Stimulated activated CD4-positive, alpha-beta T cell treated with anti-CD3 and anti-CD28 coated beads, TNF-alpha, amount 100 ng/mL, for 48 hours (primary cell): Measurements from ENCODE around the gene SPATA6.
"Not testable (repeated sequence)": the region's sequence is repeated elsewhere in the genome, so short reads cannot be mapped to it uniquely, and the experiment has no call there.

Experiments
- DNase-seq, 3 donors: peaks; one replicate each; pipeline ENCODE4 v3.0.0-alpha.2; 2020; ENCODE audit warnings: low read depth in 3 of 3

SPATA6 gene

DNA sequence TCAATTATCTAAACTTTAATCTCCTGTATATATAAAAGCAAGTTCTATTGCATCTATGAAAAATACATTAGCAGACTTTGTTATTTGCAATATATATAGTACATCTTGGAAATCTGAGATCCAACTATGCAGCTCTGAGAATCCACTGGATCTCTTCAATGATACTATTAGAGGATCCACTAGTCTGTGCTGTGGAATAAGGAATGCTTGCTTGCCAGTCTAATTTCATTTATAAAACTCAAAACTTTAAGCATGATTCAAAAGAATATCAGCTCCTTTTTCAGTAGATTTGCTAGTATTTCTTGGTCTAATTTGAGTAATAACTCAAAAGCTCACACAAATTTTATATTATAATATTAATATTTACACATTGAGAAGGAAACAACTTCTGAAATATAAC is 115.1 kb downstream of the SPATA6 start:
- no peak for DNase-seq

DNA sequence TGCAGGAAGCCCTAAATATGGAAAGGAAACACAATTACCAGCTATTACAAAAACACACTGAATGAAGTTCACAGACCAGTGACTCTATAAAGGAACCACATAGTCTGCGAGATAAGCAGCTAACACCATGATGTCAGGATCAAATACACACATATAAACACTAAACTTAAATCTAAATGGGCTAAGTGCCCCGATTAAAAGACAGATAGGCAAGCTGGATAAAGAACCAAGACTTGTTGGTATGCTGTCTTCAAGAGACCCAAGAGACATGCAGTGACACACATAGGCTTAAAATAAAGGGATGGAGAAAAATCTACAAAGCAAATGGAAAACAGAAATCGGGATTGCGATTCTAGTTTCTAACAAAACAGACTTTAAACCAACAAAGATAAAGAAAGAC is 127.6 kb downstream of the SPATA6 start:
- DNase-seq: no peak

DNA sequence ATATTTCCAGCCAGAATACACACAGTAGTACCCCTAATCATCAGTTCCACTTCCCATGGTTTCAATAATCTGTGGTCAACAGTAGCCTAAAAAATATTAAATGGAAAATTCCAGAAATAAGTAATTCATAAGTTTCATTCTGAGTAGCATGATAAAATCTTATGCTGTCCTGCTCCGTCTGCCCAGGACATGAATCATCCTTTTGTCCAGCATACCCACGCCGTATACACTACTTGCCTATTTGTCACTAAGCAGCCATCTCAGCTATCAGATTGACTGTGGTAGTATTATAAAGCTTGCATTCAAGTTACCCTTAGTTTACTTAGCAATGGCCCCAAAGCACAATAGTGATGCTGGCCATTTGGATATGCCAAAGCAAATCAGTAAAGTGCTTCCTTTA is 130.8 kb downstream of the SPATA6 start:
- DNase-seq: no peak

DNA sequence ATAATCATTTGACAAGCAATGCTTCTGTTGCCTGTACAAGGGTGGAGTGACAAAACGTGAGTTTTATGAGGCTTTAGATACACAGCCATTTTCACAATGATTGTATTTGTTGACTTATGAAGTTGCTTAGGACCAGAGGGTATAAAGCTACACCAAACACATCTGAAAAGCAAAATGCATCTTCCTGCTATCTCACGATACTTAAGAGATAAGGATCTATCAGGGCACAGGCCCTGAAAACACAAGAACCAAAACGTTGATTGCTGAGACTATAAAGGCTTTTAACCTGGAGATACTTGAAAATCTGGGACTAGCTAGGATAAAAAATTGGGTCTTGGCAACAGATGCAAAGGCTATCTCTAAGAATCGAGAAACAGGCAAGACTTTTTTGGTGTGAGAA is 133.7 kb downstream of the SPATA6 start:
- no peak for DNase-seq

DNA sequence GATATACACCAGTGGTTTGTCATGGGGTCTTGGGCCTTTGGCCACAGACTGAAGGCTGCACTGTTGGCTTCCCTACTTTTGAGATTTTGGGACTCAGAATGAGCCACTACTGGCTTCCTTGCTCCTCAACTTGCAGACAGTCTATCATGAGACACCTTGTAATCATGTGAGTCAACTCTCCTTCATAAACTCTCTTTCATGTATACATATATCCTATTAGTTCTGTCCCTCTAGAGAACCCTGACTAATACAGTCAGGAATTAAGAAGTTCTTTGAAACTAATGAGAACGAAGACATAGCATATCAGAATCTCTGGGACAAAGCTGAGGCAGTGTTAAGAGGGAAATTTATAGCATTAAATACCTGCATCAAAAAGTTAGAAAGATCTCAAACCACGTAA is 138.7 kb downstream of the SPATA6 start:
- DNase-seq: no peak

DNA sequence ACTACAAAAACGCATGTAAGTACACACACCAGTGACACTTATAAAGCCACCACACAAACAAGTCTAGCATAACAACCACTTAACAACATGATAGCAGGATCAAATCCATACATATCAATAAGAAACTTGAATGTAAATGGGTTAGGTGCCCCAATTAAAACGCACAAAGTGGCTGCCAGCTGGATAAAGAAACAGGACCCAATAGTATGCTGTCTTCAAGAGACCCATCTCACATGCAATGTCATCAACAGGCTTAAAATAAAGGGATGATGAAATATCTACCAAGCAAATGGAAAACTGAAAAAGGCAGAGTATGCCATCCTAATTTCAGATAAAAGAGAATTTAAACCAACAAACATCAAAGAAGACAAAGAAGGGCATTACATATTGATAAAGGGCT is 139.9 kb downstream of the SPATA6 start:
- DNase-seq: no peak

DNA sequence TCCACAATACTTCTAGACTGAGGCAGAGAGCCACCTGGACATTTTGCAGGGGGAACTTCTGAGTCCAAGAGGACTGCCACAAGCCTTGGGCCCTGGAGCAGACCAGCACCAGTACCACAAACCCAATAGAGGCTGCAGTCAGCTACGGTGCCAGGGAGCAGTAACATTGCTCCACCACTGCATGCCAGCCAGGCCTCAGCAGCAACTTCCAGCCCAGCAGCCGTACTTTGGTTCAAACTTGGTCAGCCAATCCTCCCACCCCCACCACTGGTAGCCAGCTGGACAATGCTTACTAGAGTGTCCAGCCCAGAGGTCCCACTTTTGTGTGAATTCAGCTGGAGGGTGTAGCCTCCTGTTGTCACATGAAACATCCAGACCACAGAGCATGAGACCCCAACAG is 142.1 kb downstream of the SPATA6 start:
- DNase-seq: no peak

DNA sequence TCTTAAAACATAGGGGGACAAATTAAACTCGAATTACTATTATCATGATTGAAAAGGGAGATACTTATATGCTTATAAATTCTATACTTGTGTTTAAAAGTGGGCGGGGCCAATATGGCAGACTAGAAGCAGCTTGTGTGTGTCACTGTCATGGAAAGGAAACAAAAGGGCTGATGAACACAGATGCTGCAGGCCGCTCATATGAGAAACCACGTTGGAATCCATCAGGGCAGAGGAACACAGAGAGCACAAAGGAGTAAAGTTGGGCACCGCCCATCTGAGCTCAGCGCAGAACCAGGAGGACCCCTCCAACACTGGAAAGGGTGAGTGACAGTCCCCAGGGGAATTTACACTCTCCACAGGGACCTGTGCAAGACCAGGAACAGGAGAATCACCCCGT is 142.5 kb downstream of the SPATA6 start:
- no peak for DNase-seq

DNA sequence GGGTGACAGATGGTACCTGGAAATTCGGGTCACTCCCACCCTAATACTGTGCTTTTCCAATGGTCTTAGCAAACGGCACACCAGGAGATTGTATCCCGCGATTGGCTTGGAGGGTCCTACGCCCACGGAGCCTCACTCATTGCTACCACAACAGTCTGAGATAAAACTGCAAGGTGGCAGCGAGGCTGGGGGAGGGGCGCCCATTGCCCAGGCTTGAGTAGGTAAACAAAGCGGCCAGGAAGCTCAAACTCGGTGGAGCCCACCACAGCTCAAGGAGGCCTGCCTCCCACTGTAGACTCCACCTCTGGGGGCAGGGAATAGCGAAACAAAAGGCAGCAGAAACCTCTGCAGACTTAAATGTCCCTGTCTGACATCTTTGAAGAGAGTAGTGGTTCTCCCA is 160.2 kb downstream of the SPATA6 start:
- not testable (repeated sequence) for DNase-seq

DNA sequence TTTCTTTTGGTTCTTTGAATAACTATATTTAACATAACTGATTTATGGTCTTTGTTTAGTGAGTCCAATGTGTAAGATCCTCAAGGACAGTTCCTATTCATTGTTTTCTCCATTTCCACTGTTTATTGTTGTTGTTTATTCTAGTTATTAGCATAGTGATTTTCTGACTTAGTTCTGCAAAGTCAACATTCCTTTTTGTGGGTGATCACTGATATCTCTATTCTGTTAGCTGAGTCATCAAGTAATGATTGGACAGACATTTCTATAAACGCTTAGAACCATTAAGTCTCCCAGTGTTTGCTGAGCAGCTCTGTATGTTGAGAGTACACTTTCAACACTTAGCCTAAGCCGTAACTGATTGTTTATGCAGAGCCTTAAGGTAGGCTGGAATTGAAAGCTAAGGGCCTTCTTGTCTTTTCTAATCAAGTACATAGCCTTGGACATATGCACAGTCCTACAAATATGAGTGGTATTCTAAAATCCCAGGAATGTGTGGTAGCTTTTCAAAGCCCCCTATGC is 162.4 kb downstream of the SPATA6 start:
- DNase-seq: no peak

DNA sequence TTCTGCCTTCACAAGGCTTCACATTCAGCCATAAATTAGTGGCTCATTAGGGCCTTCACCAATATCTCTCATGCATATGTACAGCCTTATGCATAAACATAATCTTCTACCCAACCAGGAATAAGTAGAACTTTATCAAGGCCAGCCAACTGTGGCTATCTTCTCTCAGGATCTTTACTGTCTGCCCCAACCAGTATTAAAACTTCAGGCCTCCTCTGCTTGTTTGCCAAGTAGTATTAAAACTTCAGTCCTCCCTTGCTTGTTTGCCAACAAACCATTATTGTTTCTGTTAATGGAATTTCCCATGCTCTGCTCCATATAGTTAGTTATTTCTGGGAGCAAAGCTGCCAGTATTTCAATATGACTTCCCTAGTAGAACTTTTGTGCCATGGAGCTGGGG is 169.4 kb downstream of the SPATA6 start:
- no peak for DNase-seq

DNA sequence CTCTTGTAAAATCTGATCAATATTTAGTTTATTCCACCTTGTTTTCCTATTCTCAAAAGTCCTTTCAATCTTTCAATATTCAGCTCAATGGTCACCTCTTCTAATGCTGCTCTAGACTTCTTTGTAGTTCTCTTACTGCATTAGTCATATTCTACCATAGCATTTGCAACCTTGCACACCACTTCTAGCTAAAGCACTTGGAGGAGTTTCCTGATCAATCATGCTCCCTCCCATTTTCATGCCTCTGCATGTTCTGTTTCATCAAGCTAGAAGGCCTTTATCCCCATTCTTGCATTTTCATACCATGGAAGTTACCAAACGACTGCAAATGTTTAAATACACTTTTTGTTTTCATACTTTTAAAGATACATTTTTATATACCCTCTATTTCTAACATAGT is 177.3 kb downstream of the SPATA6 start:
- no peak for DNase-seq

DNA sequence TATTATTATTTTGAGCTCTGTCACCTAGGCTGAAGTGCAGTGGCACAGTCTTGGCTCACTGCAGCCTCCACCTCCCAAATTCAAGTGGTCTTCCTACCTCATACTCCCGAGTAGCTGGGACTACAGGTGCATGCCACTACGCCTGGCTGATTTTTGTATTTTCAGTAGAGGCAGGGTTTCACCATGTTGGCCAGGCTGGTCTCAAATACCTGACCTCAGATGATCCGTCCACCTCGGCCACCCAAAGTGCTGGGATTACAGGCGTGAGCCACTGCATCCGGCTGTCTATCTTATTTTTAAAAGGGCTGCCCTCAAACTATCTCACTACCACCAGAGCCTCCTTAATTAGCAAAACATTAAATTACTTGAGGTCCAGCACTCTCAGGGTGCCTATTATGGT is 177.9 kb downstream of the SPATA6 start:
- not testable (repeated sequence) for DNase-seq

DNA sequence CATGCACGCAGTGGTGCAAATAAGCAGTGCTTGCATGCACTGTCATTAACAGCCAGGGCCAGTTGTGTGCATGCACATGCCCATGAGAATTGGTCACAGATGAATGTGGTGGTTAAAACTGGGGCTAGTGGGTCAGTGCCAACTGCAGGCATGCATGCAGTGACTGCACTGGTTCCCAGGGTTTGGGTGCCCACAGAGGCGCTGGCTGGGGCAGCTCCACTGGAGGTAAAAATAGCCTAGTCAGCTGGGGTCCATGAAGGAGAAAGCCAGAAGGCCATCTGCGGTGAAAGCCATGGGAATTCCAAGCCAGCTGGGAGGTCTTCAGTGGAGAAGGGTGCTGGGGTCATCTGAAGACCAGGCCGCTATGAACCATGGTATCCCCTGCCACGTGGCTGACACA is 179.3 kb downstream of the SPATA6 start:
- no peak for DNase-seq

DNA sequence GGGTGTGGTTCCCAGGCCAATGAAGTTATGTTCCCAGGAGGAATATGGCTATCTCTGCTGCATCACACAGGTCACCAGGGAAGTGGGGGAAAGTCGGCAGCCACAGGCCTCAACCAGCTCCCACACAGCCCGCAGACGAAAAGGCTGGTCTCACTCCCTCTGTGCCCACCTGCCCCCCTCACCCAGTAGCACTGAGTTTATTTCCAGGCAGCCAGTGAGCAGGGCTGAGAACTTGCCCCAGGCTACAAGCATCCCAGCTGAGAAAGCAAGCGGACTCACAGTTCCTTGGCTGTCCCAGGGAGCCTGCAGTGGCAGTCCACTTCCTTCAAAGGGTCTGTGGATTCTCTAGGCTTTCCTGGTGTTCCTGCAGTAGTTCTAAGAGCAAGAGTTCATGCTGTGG is 180.6 kb downstream of the SPATA6 start:
- DNase-seq: no peak

DNA sequence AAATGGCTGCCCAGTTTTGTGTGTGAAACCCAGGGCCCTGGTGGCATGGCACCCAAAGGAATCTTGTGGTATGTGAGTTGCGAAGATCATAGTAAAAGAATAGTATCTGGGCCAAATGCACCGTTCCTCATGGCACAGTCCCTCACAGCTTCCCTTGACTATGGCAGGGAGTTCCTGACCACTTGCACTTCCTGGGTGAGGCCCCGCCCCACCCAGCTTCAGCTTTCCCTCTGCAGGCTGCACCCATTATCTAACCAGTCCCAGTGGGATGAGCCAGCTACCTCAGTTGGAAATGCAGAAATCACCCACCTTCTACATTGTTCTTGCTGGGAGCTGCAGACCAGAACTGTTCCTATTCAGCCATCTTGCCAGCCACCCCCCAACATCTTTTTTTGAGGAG is 186.5 kb downstream of the SPATA6 start:
- no peak for DNase-seq

DNA sequence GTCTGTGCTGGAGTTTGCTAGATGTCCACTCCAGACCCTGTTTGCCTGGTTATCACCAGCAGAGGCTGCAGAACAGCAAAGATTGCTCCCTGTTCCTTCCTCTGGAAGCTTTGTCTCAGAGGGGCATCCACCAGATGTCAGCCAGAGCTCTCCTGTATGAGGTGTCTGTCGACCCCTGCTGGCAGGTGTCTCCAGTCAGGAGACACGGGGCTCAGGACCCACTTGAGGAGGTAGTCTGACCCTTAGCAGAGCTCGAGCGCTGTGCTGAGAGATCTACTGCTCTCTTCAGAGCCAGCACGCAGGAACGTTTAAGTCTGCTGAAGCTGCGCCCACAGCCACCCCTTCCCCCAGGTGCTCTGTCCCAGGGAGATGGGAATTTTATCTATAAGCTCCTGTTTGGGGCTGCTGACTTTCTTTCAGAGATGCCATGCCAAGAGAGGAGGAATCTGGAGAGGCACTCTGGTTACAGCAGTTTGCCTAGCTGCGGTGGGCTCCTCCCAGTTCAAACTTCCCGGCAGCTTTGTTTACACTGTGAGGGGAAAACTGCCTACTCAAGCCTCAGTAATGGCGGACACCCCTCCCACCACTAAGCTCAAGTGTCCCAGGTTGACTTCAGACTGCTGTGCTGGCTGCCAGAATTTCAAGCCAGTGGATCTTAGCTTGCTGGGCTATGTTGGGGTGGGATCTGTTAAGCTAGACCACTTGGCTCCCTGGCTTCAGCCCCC is 187.1 kb downstream of the SPATA6 start:
- DNase-seq: not testable (repeated sequence)

DNA sequence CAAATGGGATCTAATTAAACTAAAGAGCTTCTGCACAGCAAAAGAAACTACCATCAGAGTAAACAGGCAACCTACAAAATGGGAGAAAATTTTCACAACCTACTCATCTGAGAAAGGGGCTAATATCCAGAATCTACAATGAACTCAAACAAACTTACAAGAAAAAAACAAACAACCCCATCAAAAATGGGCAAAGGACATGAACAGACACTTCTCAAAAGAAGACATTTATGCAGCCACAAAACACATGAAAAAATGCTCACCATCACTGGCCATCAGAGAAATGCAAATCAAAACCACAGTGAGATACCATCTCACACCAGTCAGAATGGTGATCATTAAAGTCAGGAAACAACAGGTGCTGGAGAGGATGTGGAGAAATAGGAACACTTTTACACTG is 189.7 kb downstream of the SPATA6 start:
- DNase-seq: not testable (repeated sequence)

DNA sequence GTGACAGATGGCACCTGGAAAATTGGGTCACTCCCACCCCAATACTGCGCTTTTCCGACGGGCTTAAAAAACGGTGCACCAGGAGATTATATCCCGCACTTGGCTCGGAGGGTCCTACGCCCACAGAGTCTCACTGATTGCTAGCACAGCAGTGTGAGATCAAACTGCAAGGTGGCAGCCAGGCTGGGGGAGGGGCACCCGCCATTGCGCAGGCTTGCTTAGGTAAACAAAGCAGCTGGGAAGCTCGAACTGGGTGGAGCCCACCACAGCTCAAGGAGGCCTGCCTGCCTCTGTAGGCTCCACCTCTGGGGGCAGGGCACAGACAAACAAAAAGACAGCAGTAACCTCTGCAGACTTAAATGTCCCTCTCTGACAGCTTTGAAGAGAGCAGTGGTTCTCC is 194.6 kb downstream of the SPATA6 start:
- not testable (repeated sequence) for DNase-seq

DNA sequence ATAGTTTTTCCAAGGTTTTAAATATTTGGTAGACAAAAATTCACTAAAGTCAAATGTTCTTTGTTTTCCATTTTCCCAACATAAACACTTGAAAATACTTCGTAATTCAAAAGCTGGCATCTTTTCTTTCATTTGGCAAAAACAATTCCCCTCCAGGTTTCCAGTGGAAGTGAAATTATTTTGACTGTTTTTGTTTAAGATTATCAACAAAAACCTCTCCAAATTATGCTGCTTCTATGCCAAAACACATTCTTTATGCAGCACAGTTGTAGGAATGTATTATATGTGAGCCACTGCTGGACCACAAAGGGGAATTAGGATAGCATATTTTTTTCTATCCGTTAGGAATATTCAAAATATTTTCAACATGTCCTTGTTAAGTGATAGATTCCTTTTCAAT is 205.4 kb downstream of the SPATA6 start:
- DNase-seq: no peak

DNA sequence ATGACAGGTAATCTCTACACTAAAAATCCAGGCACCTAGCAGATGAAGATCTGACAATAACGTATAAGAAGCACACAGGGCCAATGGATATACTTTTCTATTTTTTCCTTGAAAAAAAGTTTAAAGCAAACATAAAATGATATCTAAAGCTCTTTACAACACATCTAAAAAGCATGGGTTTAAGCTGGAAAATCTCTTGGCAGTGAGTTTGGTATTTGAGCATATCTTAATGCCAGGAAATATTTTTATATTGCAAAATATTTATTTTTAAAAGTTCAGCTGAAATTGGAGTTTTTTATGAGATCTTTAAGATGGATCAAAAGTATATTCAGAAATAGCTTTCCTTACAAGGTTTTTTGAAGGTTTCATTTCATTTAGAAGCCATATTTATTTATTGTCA is 209.0 kb downstream of the SPATA6 start:
- no peak for DNase-seq

DNA sequence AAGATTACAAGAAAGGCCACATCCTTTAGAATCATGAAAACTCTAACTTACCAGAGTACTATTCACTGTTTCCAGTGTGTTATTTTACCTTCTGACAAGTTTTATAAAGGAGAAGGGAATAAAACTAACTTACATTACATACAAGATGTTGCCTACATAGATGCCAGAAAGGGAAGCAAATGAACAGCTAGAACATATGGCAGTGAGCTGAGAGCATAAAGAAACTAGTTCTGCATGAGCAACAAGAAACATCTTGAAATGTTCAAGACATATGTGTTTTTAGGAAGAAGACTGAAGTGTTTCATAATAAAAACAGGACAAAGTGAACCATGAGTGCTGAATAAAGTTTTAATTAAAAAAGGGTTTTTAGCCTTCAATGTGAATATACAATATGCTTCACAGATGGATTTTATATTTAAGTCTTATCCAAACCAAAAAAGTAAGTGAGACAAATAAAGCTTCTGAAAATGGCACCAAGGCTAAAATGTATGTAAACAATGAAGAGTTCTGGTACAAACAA is 210.1 kb downstream of the SPATA6 start:
- DNase-seq: no peak

DNA sequence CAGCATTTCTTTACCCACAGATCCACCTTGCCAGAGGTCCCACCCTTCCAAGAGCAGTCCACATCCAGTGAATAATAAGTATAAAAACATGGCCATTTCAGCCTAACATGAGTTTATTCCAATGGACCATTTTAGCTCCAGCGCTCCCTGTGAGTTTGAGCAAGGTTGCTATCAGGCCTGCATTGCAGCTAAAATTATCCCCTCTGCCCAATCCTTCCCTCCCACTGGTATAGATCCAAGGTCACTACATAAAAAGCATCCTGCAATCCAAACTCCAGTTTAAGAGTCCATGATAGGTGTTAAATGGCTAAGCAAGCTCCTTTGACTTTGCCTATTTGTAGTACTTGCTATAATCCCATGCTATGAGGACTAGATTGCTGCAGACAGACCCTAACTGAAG is 213.9 kb downstream of the SPATA6 start:
- no peak for DNase-seq

DNA sequence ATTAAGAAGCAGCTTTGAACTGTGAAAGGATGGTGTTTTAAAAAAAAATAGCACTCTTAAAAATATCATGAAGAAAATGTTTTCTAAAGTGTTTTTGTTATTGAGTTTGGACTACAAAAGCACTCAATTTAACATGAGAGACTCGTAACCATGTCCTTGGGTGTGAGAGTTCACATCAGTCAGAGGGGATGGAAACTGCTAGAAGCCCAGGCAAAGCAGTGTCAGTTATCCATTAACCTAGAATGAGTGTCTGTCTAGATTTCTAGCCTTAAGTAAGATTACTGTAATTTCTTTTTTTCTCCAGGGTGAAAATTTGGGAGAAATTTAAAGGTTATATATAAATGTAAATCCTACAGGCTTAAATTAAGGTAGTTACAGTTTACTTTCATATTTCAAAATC is 217.8 kb downstream of the SPATA6 start:
- DNase-seq: no peak
